PC-3 (cell line): Measurements from ENCODE around the gene MMP20. TPM values are rescaled to one million over a fixed set of nuclear protein-coding genes. Genes with fewer than 3 reads are reported as not detected.

ENCODE experiments used
- ATAC-seq: fragments of 200-7000 bp; cut with Tn5 transposase; 2 replicates; pipeline ENCODE4 v1.9.1; 2020; ENCODE audit warnings: mild to moderate bottlenecking, moderate library complexity
- BruUV-seq: library from RNA; stranded (reverse); fragments of 400-500 nt; replicated peaks from 2 replicates; lab custom pipeline; 2021; lab: Mats Ljungman, UMichigan
- CTCF ChIA-PET: fragments of 300-600 bp; sonication (Branson Sonifier 250); formaldehyde crosslinking; loops from one replicate; lab custom pipeline; 2022; ENCODE audit warnings: antibody characterized with exemption; lab: Charles Lee
- POLR2A ChIA-PET: fragments of 300-600 bp; sonication (Branson Sonifier 250); formaldehyde crosslinking; loops from one replicate; lab custom pipeline; 2022; ENCODE audit warnings: antibody characterized with exemption; ENCODE audit not compliant: unreplicated experiment; lab: Charles Lee
- DNase-seq: peaks from one replicate; pipeline ENCODE4 v3.0.0-alpha.2; 2015
- H2AFZ ChIP-seq: fragments of 300-600 bp; sonication (generic); 2 replicates; pipeline ENCODE4 v1.6.0; 2016; ENCODE audit warnings: antibody characterized with exemption, low read length
- H3F3A ChIP-seq: fragments of 300-600 bp; sonication (generic); one replicate; pipeline ENCODE4 v1.6.0; 2017; ENCODE audit warnings: antibody characterized with exemption, low read length, control low read depth, mild to moderate bottlenecking; ENCODE audit not compliant: unreplicated experiment
- H3K27ac ChIP-seq: fragments of 300-600 bp; sonication (generic); 2 replicates; pipeline ENCODE4 v1.5.1; 2016; ENCODE audit warnings: mild to moderate bottlenecking, low read length
- H3K27me3 ChIP-seq: fragments of 300-600 bp; sonication (generic); 2 replicates; pipeline ENCODE4 v1.6.1; 2016; ENCODE audit warnings: low read length, mixed read lengths
- H3K36me3 ChIP-seq: fragments of 300-600 bp; sonication (generic); 2 replicates; pipeline ENCODE4 v1.6.1; 2016; ENCODE audit warnings: low read depth, mixed run types, low read length, mixed read lengths
- H3K4me1 ChIP-seq: fragments of 300-600 bp; sonication (generic); 2 replicates; pipeline ENCODE4 v1.5.1; 2016; ENCODE audit warnings: low read length; ENCODE audit not compliant: insufficient read depth
- H3K4me2 ChIP-seq: fragments of 300-600 bp; sonication (generic); 2 replicates; pipeline ENCODE4 v1.6.0; 2016; ENCODE audit warnings: low read length
- H3K4me3 ChIP-seq: fragments of 300-600 bp; sonication (generic); 2 replicates; pipeline ENCODE4 v1.5.1; 2016; ENCODE audit warnings: mild to moderate bottlenecking, low read length, mixed read lengths
- H3K79me2 ChIP-seq: fragments of 300-600 bp; sonication (generic); 2 replicates; pipeline ENCODE4 v1.6.1; 2017; ENCODE audit warnings: low read length, mixed read lengths
- H3K9ac ChIP-seq: fragments of 300-600 bp; sonication (generic); 2 replicates; pipeline ENCODE4 v1.6.0; 2016; ENCODE audit warnings: mild to moderate bottlenecking, low read length
- H3K9me2 ChIP-seq: fragments of 300-600 bp; sonication (generic); replicated peaks from 2 replicates; pipeline ENCODE4 v1.6.1; 2016; ENCODE audit warnings: mixed run types, low read length, mixed read lengths
- H3K9me3 ChIP-seq: fragments of 300-600 bp; sonication (generic); 2 replicates; pipeline ENCODE4 v1.6.1; 2016; ENCODE audit warnings: low read length, mixed read lengths
- H4K20me1 ChIP-seq: fragments of 300-600 bp; sonication (generic); 2 replicates; pipeline ENCODE4 v1.6.1; 2016; ENCODE audit warnings: low read length, mixed read lengths
- CTCF ChIP-seq: fragments of 300-600 bp; sonication (generic); conservative IDR thresholded peaks from 2 replicates; pipeline ENCODE4 v1.5.1; 2017; ENCODE audit warnings: antibody characterized with exemption, low read depth, mild to moderate bottlenecking, low read length
- EZH2 ChIP-seq: fragments of 300-600 bp; sonication (generic); IDR thresholded peaks from one replicate; pipeline ENCODE4 v1.6.1; 2017; ENCODE audit warnings: antibody characterized with exemption, mild to moderate bottlenecking, low read length; ENCODE audit not compliant: unreplicated experiment
- EZH2phosphoT487 ChIP-seq: fragments of 300-600 bp; sonication (generic); IDR thresholded peaks from 2 replicates; pipeline ENCODE4 v1.6.1; 2018; ENCODE audit warnings: mild to moderate bottlenecking, antibody characterized with exemption, low read length, borderline replicate concordance
- intact Hi-C: fragments of 100-400 bp; cut with micrococcal nuclease; formaldehyde crosslinking; loops from 2 replicates; pipeline ENCODE4 v1.9.0; 2023
- total RNA-seq: library from RNA; depleted of rRNA; stranded (reverse); fragments of >200 nt; gene quantifications from 2 replicates; pipeline ENCODE4 v1.2.3, GENCODE V29; 2014

Gene MMP20
- total RNA-seq, 1 experiment from 2014 or later = not detected

GRCh38 chr11:102637731-102638130 lies 12.6 kb upstream of the MMP20 start:
- Histone ChIP-seq H3K27ac (no peak overlapping the region), H3K27me3 (no peaks in the 10 kb centered on the region), H3K9me2 (no peaks in the 10 kb centered on the region), H3K9ac (no peak overlapping the region), H3F3A (no peaks in the 10 kb centered on the region), H3K4me1 (no peaks in the 10 kb centered on the region), H3K36me3 (no peaks in the 10 kb centered on the region), H3K4me2 (no peak overlapping the region), H3K4me3 (no peak overlapping the region), H3K79me2 (no peaks in the 10 kb centered on the region), H4K20me1 (no peaks in the 10 kb centered on the region), H2AFZ (no peak overlapping the region), H3K9me3 (no peaks in the 10 kb centered on the region)
- CTCF ChIA-PET = no interaction called here
- intact Hi-C loops = no loop called here
- ATAC-seq = no peak
- POLR2A ChIA-PET = no interaction called here
- no TSS peak for BruUV-seq
- no peak for DNase-seq
- TF ChIP-seq EZH2phosphoT487 (no peak), EZH2 (no peak), CTCF (no peak)

- ATAC-seq = no peak
- no TSS peak for BruUV-seq
These were observed 8.4 kb upstream of the MMP20 start for GRCh38 chr11:102633385-102634026.

More at GRCh38 chr11:102633385-102634026, 8.4 kb upstream of the MMP20 start:
- Histone ChIP-seq H3K9ac (no peak overlapping the region), H3K79me2 (no peaks in the 10 kb centered on the region), H3K4me1 (peaks cover 3% of the 10 kb centered on the region; the same call in 1 of the 2 replicates), H3K4me2 (no peak overlapping the region), H3K9me3 (no peaks in the 10 kb centered on the region), H3K9me2 (no peaks in the 10 kb centered on the region), H3K36me3 (no peaks in the 10 kb centered on the region), H3K27ac (no peak overlapping the region), H4K20me1 (no peaks in the 10 kb centered on the region), H3K4me3 (no peak overlapping the region), H3K27me3 (no peaks in the 10 kb centered on the region), H2AFZ (no peak overlapping the region), H3F3A (no peaks in the 10 kb centered on the region)
- POLR2A ChIA-PET = no interaction called here
- TF ChIP-seq EZH2phosphoT487 (no peak), CTCF (no peak), EZH2 (no peak)
- intact Hi-C loops = no loop called here
- DNase-seq = no peak
- CTCF ChIA-PET = no interaction called here
